GM12878 (cell line): ENCODE data around the gene PTPRN2. TPM values are rescaled to one million over a fixed set of nuclear protein-coding genes. Genes with fewer than 3 reads are reported as not detected.

Experiments used
- ATAC-seq: fragments of 200-7000 bp; cut with Tn5 transposase; 3 replicates; pipeline ENCODE4 v1.9.1; 2020; ENCODE audit warnings: mild to moderate bottlenecking, moderate library complexity
- BruUV-seq: library from RNA; stranded (reverse); fragments of 400-500 nt; replicated peaks from 2 replicates; lab custom pipeline; 2021; lab: Mats Ljungman, UMichigan
- CTCF ChIA-PET: fragments of 300-600 bp; sonication (Branson Sonifier 250); formaldehyde crosslinking; extraction: SDS; loops from one replicate; lab custom pipeline; 2021; ENCODE audit warnings: inconsistent platforms; lab: Yijun Ruan, JAX
- POLR2A ChIA-PET: fragments of 350-600 bp; formaldehyde crosslinking; extraction: SDS; loops from one replicate; lab custom pipeline; 2021; ENCODE audit warnings: inconsistent platforms; lab: Charles Lee
- RAD21 ChIA-PET: fragments of 300-600 bp; sonication (Branson Sonifier 250); formaldehyde crosslinking; loops from one replicate; lab custom pipeline; 2023; ENCODE audit warnings: antibody characterized with exemption; ENCODE audit not compliant: unreplicated experiment; lab: Charles Lee
- SMC1A ChIA-PET: fragments of 300-600 bp; sonication (Branson Sonifier 250); formaldehyde crosslinking; loops from one replicate; lab custom pipeline; 2023; ENCODE audit not compliant: unreplicated experiment, uncharacterized antibody; lab: Charles Lee
- DNase-seq: peaks from one replicate; pipeline ENCODE4 v3.0.0-alpha.2; 2011; ENCODE audit warnings: low read depth, low spot score
- FAIRE-seq: peaks from 3 replicates; lab custom pipeline; 2011; peaks lifted over from hg19 to GRCh38; lab: Jason Lieb, UNC
- H2AFZ ChIP-seq: 2 replicates; pipeline ENCODE4 v1.6.0; 2011; ENCODE audit warnings: low read depth, low read length, control low read depth; ENCODE audit not compliant: control insufficient read depth
- H3K27ac ChIP-seq: 2 replicates; pipeline ENCODE4 v1.5.1; 2011; ENCODE audit warnings: control low read depth; ENCODE audit not compliant: control insufficient read depth, insufficient read depth
- H3K27me3 ChIP-seq, 2 experiments: replicated peaks in 1 of 2; 2 replicates each; pipeline versions ENCODE4 v1.6.0 to v1.6.1; 2011; ENCODE audit warnings: low read length in 1 of 2; ENCODE audit not compliant: control insufficient read depth in 2 of 2, insufficient read depth in 2 of 2
- H3K36me3 ChIP-seq, 2 experiments: 2 replicates each; pipeline ENCODE4 v1.5.1; 2011; ENCODE audit warnings: low read length in 1 of 2; ENCODE audit not compliant: control insufficient read depth in 2 of 2, insufficient read depth in 2 of 2
- H3K4me1 ChIP-seq: 2 replicates; pipeline ENCODE4 v1.6.1; 2011; ENCODE audit warnings: mild to moderate bottlenecking, low read length, moderate library complexity, mixed read lengths; ENCODE audit not compliant: control insufficient read depth, insufficient read depth
- H3K4me2 ChIP-seq: 2 replicates; pipeline ENCODE4 v1.6.0; 2011; ENCODE audit warnings: control low read depth; ENCODE audit not compliant: control insufficient read depth, insufficient read depth
- H3K4me3 ChIP-seq: fragments of 200-600 bp; sonication (generic); 2 replicates; pipeline ENCODE4 v1.5.1; 2016
- H3K79me2 ChIP-seq: 2 replicates; pipeline ENCODE4 v1.6.0; 2011; ENCODE audit warnings: low read length; ENCODE audit not compliant: control insufficient read depth, insufficient read depth
- H3K9ac ChIP-seq: 2 replicates; pipeline ENCODE4 v1.8.0; 2011; ENCODE audit warnings: low read length, control low read depth, mixed read lengths; ENCODE audit not compliant: control insufficient read depth, insufficient read depth
- H3K9me3 ChIP-seq: replicated peaks from 3 replicates; pipeline ENCODE4 v1.5.1; 2011; ENCODE audit warnings: mild to moderate bottlenecking, low read length; ENCODE audit not compliant: control insufficient read depth, insufficient read depth
- H4K20me1 ChIP-seq: 2 replicates; pipeline ENCODE4 v1.6.0; 2011; ENCODE audit not compliant: control insufficient read depth, insufficient read depth
- CBFB ChIP-seq: IDR thresholded peaks from 2 replicates; pipeline ENCODE4 v1.6.1; 2016; ENCODE audit warnings: antibody characterized with exemption, low read depth
- EP300 ChIP-seq, 2 experiments: fragments of 150-350 bp in 1 of 2; IDR thresholded peaks; 2 replicates each; pipeline ENCODE4 v1.6.1; 2011 to 2012; ENCODE audit warnings: low read depth in 2 of 2, low read length in 2 of 2, borderline replicate concordance in 1 of 2, improper control_type of control experiment in 1 of 2, inconsistent platforms in 1 of 2; ENCODE audit not compliant: control insufficient read depth in 1 of 2
- HSF1 ChIP-seq: fragments of 150-350 bp; IDR thresholded peaks from 2 replicates; pipeline ENCODE4 v1.6.1; 2014; ENCODE audit warnings: mild to moderate bottlenecking, low read depth, low read length
- RELA ChIP-seq: fragments of 450-650 bp; IDR thresholded peaks from 2 replicates; pipeline ENCODE4 v1.8.0; 2014; ENCODE audit warnings: borderline replicate concordance; ENCODE audit not compliant: partially characterized antibody
- SIN3A ChIP-seq: IDR thresholded peaks from 2 replicates; pipeline ENCODE4 v1.6.1; 2012; ENCODE audit warnings: low read depth, low read length, improper control_type of control experiment
- SIX5 ChIP-seq: IDR thresholded peaks from 2 replicates; pipeline ENCODE4 v1.6.1; 2011; ENCODE audit warnings: mild to moderate bottlenecking, low read depth, low read length, moderate library complexity; ENCODE audit not compliant: severe bottlenecking
- SMAD1 ChIP-seq: fragments of 450-650 bp; IDR thresholded peaks from 2 replicates; pipeline ENCODE4 v1.6.1; 2018; ENCODE audit warnings: mild to moderate bottlenecking, low read depth; ENCODE audit not compliant: partially characterized antibody
- SPI1 ChIP-seq: IDR thresholded peaks from 2 replicates; pipeline ENCODE4 v1.6.1; 2011; ENCODE audit warnings: low read depth, mild to moderate bottlenecking, low read length, moderate library complexity, borderline replicate concordance; ENCODE audit not compliant: insufficient read depth
- SREBF2 ChIP-seq: IDR thresholded peaks from 2 replicates; pipeline ENCODE4 v1.6.1; 2012; ENCODE audit warnings: mild to moderate bottlenecking, low read length
- TCF7 ChIP-seq: IDR thresholded peaks from 2 replicates; pipeline ENCODE4 v1.6.1; 2014; ENCODE audit warnings: antibody characterized with exemption, borderline replicate concordance
- ZNF622 ChIP-seq: fragments of 450-650 bp; IDR thresholded peaks from 2 replicates; pipeline ENCODE4 v1.6.1; 2017; ENCODE audit warnings: mild to moderate bottlenecking, inconsistent platforms
- ZNF687 ChIP-seq: fragments of 450-650 bp; IDR thresholded peaks from 2 replicates; pipeline ENCODE4 v1.6.1; 2017; ENCODE audit warnings: mild to moderate bottlenecking, moderate library complexity
- WGBS: methylation state at CpG from one replicate; pipeline ENCODE4 v1.1.6; 2016; ENCODE audit warnings: low lambda C conversion rate; ENCODE audit not compliant: insufficient replicate concordance, insufficient coverage; ENCODE audit errors: missing lambda C conversion rate; 5-methylcytosine and 5-hydroxymethylcytosine counted together
- in situ Hi-C: fragments of 300-500 bp; cut with MboI; formaldehyde crosslinking; loops from 9 replicates; pipeline ENCODE4 v1.14.3; 2018; ENCODE audit warnings: mixed read lengths
- intact Hi-C: fragments of 100-400 bp; cut with micrococcal nuclease; formaldehyde crosslinking; loops from one replicate; pipeline ENCODE4 v1.14.2; 2022; ENCODE audit not compliant: unreplicated experiment
- polyA plus RNA-seq, 11 experiments: library from polyadenylated mRNA; depleted of rRNA in 4 of 11; unstranded in 6 of 11; stranded (reverse) in 5 of 11; fragments of >200 nt; fragmentation: Nextera tagmentation in 4 of 11; fragmentation: Illumina TruSeq in 1 of 11; extraction: Ambion mirVana in 4 of 11; extraction: Trizol in 1 of 11; gene quantifications; 1 replicate in 1 of 11; 2 replicates in 10 of 11; pipeline versions ENCODE4 v1.2.1 to v1.2.3, GENCODE V29; 2011 to 2016; ENCODE audit warnings: inconsistent platforms in 2 of 11, missing spikeins in 2 of 11, low read depth in 1 of 11
- total RNA-seq, 4 experiments: library from RNA; depleted of rRNA in 3 of 4; stranded (reverse); fragments of >200 nt in 3 of 4; fragmentation: Illumina TruSeq in 1 of 4; extraction: Trizol in 1 of 4; gene quantifications; 2 replicates each; pipeline versions ENCODE4 v1.2.1 to v1.2.3, GENCODE V29; 2013 to 2021

The PTPRN2 gene
- total and polyA plus RNA-seq, 10 of the 15 experiments (the other 5 are each of a cell fraction or from before 2014, with no cell fraction given): 5.4 TPM; not detected in 9

- TF ChIP-seq SIX5 (no peak), TCF7 (no peak), EP300 (IDR thresholded peaks at IDR 0.05; ENCODE audit: borderline replicate concordance in 1 of 2, control insufficient read depth in 1 of 2, low read depth in 2 of 2, low read length in 2 of 2) (no peak)
- TF ChIP-seq, all 136 proteins: peak for 0
Measured at GRCh38 chr7:158588878-158589442, 1.3 kb upstream of the PTPRN2 start (continued).

- ATAC-seq (no peak), DNase-seq (no peak), FAIRE-seq (no peak)
- 75% methylated on average over 43 of the region's 63 CpGs for WGBS
- no peaks in the 10 kb centered on the region for H3K79me2 ChIP-seq
- no peak overlapping the region for H3K9ac ChIP-seq
- H3K4me3 ChIP-seq: no peak overlapping the region
- ChIA-PET RAD21 (no interaction called here), CTCF (no interaction called here)
- no peaks in the 10 kb centered on the region for H3K36me3 ChIP-seq
- H3K9me3 ChIP-seq: no peaks in the 10 kb centered on the region
- H3K4me2 ChIP-seq: no peak overlapping the region
- H2AFZ ChIP-seq: no peak overlapping the region
- H3K27me3 ChIP-seq: no peaks in the 10 kb centered on the region
- in situ Hi-C loops: no loop called here
- H3K4me1 ChIP-seq: no peaks in the 10 kb centered on the region
- BruUV-seq: no TSS peak
- H3K27ac ChIP-seq: no peak overlapping the region
- no peak for TF ChIP-seq RELA
- TF ChIP-seq SIN3A: no peak
- no peak for TF ChIP-seq HSF1
- no peak for TF ChIP-seq CBFB
- TF ChIP-seq SPI1: no peak
- TF ChIP-seq ZNF622: no peak
- no peak for TF ChIP-seq SREBF2
- TF ChIP-seq SMAD1: no peak
- TF ChIP-seq ZNF687: no peak
- TF ChIP-seq, all 136 proteins: peak for 0
- H4K20me1 ChIP-seq: no peaks in the 10 kb centered on the region
- intact Hi-C loops: no loop called here
- POLR2A ChIA-PET: no interaction called here
- SMC1A ChIA-PET: no interaction called here
Measured at GRCh38 chr7:158588085-158588877, 658 bp upstream of the PTPRN2 start.
